Lower leg skin (tissue), 3 donors: Measurements from ENCODE around the gene RUNX2.

ENCODE experiments used
- POLR2A ChIP-seq, 2 donors: fragments of 450-650 bp; IDR thresholded peaks; one replicate each; pipeline ENCODE4 v1.6.1; 2016 to 2017; ENCODE audit warnings: antibody characterized with exemption in 2 of 2, mild to moderate bottlenecking in 1 of 2, moderate library complexity in 1 of 2
- TF ChIP-seq, protein P1 (sequence below), 3 donors: fragments of 450-650 bp; IDR thresholded peaks; one replicate each; pipeline ENCODE4 v1.5.1; 2016; ENCODE audit warnings: antibody characterized with exemption in 3 of 3, mild to moderate bottlenecking in 3 of 3, moderate library complexity in 2 of 3

DNA sequence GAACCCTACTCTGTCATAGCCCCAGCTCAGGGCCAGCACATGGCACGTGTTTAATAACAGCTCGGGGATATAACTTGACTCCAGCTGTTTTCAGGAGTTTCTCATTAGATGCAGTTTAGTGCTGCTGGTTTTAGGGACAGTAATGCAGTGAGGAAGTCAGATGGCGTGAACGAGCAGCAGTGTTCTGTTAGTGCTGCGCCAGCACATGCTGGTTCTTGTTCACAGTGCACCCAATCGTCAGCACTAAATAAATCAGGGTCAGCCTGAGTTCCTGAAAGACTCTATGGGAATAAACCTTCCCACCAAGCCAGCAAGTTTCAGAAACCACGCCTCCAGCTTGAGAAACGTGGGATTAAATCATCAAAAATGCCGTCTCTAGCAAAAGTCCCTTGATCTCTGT lies 285.5 kb downstream of the RUNX2 start:
- TF ChIP-seq, protein P1, sequence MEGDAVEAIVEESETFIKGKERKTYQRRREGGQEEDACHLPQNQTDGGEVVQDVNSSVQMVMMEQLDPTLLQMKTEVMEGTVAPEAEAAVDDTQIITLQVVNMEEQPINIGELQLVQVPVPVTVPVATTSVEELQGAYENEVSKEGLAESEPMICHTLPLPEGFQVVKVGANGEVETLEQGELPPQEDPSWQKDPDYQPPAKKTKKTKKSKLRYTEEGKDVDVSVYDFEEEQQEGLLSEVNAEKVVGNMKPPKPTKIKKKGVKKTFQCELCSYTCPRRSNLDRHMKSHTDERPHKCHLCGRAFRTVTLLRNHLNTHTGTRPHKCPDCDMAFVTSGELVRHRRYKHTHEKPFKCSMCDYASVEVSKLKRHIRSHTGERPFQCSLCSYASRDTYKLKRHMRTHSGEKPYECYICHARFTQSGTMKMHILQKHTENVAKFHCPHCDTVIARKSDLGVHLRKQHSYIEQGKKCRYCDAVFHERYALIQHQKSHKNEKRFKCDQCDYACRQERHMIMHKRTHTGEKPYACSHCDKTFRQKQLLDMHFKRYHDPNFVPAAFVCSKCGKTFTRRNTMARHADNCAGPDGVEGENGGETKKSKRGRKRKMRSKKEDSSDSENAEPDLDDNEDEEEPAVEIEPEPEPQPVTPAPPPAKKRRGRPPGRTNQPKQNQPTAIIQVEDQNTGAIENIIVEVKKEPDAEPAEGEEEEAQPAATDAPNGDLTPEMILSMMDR (IDR thresholded peaks at IDR 0.05): no peak
- no peak for TF ChIP-seq POLR2A (IDR thresholded peaks at IDR 0.05)
